HepG2 (cell line): ENCODE measurements around the gene USP36. TPM values are rescaled to one million over a fixed set of nuclear protein-coding genes. Genes with fewer than 3 reads are reported as not detected.

ENCODE experiments used
- ATAC-seq: fragments of 200-7000 bp; cut with Tn5 transposase; 3 replicates; pipeline ENCODE4 v1.9.1; 2020; ENCODE audit warnings: mild to moderate bottlenecking, moderate library complexity
- BruUV-seq: library from RNA; stranded (reverse); fragments of 400-500 nt; replicated peaks from 2 replicates; lab custom pipeline; 2021; lab: Mats Ljungman, UMichigan
- CTCF ChIA-PET: fragments of 300-600 bp; formaldehyde crosslinking; extraction: SDS; loops from one replicate; lab custom pipeline; 2021; ENCODE audit warnings: low total read pairs, inconsistent platforms, low intra/inter-chr PET ratio; lab: Yijun Ruan, JAX
- POLR2A ChIA-PET: fragments of 350-600 bp; sonication (Branson Sonifier 250); formaldehyde crosslinking; loops from one replicate; lab custom pipeline; 2020; ENCODE audit warnings: antibody characterized with exemption, inconsistent platforms; lab: Yijun Ruan, JAX
- DNase-seq: peaks from one replicate; pipeline ENCODE4 v3.0.0-alpha.2; 2015; ENCODE audit warnings: low spot score
- FAIRE-seq: peaks from 3 replicates; lab custom pipeline; 2011; peaks lifted over from hg19 to GRCh38; lab: Jason Lieb, UNC
- H2AFZ ChIP-seq: one replicate; pipeline ENCODE4 v1.6.1; 2011; ENCODE audit warnings: low read length, inconsistent platforms
- H3K27ac ChIP-seq: fragments of 300-600 bp; 3 replicates; pipeline ENCODE4 v1.8.0; 2011; ENCODE audit warnings: mixed run types, mild to moderate bottlenecking, mixed read lengths, low read length, inconsistent platforms; ENCODE audit not compliant: insufficient read depth; ENCODE audit errors: extremely low read length
- H3K27me3 ChIP-seq, 2 experiments: fragments of 200-600 bp in 1 of 2; 2 replicates in 1 of 2; 3 replicates in 1 of 2; pipeline versions ENCODE4 v1.6.0 to v1.8.0; 2011; ENCODE audit warnings: low read length in 2 of 2, mild to moderate bottlenecking in 2 of 2, moderate library complexity in 2 of 2, inconsistent platforms in 1 of 2; ENCODE audit not compliant: insufficient read depth in 2 of 2, control insufficient read depth in 1 of 2
- H3K36me3 ChIP-seq, 2 experiments: fragments of 200-600 bp in 1 of 2; replicated peaks in 1 of 2; 2 replicates in 1 of 2; 3 replicates in 1 of 2; pipeline versions ENCODE4 v1.5.1 to v1.8.0; 2011; ENCODE audit warnings: low read length in 2 of 2, inconsistent platforms in 1 of 2; ENCODE audit not compliant: insufficient read depth in 2 of 2, control insufficient read depth in 1 of 2
- H3K4me1 ChIP-seq: 2 replicates; pipeline ENCODE4 v1.5.1; 2012; ENCODE audit warnings: low read length, inconsistent platforms; ENCODE audit not compliant: insufficient read depth
- H3K4me2 ChIP-seq: 2 replicates; pipeline ENCODE4 v1.6.0; 2011; ENCODE audit warnings: low read depth, low read length, inconsistent platforms
- H3K4me3 ChIP-seq, 3 experiments: fragments of 200-600 bp in 1 of 3; sonication (generic), shearing (Covaris generic) in 1 of 3; replicated peaks in 1 of 3; 2 replicates each; pipeline ENCODE4 v1.5.1; 2011 to 2016; ENCODE audit warnings: low read length in 3 of 3, inconsistent platforms in 2 of 3, low read depth in 2 of 3, mild to moderate bottlenecking in 2 of 3, control low read depth in 1 of 3, mixed read lengths in 1 of 3; ENCODE audit not compliant: insufficient read depth in 1 of 3
- H3K79me2 ChIP-seq: one replicate; pipeline ENCODE4 v1.6.1; 2011; ENCODE audit warnings: low read length, inconsistent platforms; ENCODE audit not compliant: insufficient read depth
- H3K9ac ChIP-seq: 2 replicates; pipeline ENCODE4 v1.6.0; 2011; ENCODE audit warnings: mild to moderate bottlenecking, low read depth, low read length, inconsistent platforms; ENCODE audit not compliant: insufficient read depth
- H3K9me3 ChIP-seq: 2 replicates; pipeline ENCODE4 v1.5.1; 2012; ENCODE audit warnings: mild to moderate bottlenecking, low read length
- H4K20me1 ChIP-seq: 2 replicates; pipeline ENCODE4 v1.6.0; 2011; ENCODE audit warnings: inconsistent platforms, mild to moderate bottlenecking, low read length, moderate library complexity; ENCODE audit not compliant: insufficient read depth
- CREB3 ChIP-seq: sonication (generic); formaldehyde crosslinking; IDR thresholded peaks from 2 replicates; pipeline ENCODE4 v1.5.0; 2020; ENCODE audit warnings: missing genetic modification reagents
- KIAA2018 ChIP-seq: sonication (generic); formaldehyde crosslinking; IDR thresholded peaks from 2 replicates; pipeline ENCODE4 v1.5.0; 2020; ENCODE audit warnings: mild to moderate bottlenecking, missing genetic modification reagents, borderline replicate concordance
- LRRFIP1 ChIP-seq: sonication (generic); formaldehyde crosslinking; conservative IDR thresholded peaks from 2 replicates; pipeline ENCODE4 v1.4.0; 2020; ENCODE audit warnings: missing genetic modification reagents
- NR1H2 ChIP-seq: sonication (generic); formaldehyde crosslinking; IDR thresholded peaks from 2 replicates; pipeline ENCODE4 v1.8.1; 2022; ENCODE audit warnings: low read depth, missing genetic modification reagents, borderline replicate concordance
- PAWR ChIP-seq: sonication (generic); formaldehyde crosslinking; IDR thresholded peaks from 2 replicates; pipeline ENCODE4 v1.4.0; 2020; ENCODE audit warnings: missing genetic modification reagents, mild to moderate bottlenecking, borderline replicate concordance
- SATB2 ChIP-seq: sonication (generic); formaldehyde crosslinking; IDR thresholded peaks from 2 replicates; pipeline ENCODE4 v1.5.0; 2020; ENCODE audit warnings: missing genetic modification reagents
- SIX1 ChIP-seq: sonication (generic); formaldehyde crosslinking; IDR thresholded peaks from 2 replicates; pipeline ENCODE4 v1.4.0; 2020; ENCODE audit warnings: missing genetic modification reagents, borderline replicate concordance
- ZNF138 ChIP-seq: sonication (generic); formaldehyde crosslinking; IDR thresholded peaks from 2 replicates; pipeline ENCODE4 v1.5.0; 2020; ENCODE audit warnings: mild to moderate bottlenecking, low read depth, missing genetic modification reagents
- ZNF235 ChIP-seq: sonication (generic); formaldehyde crosslinking; IDR thresholded peaks from 2 replicates; pipeline ENCODE4 v1.8.1; 2023; ENCODE audit warnings: mild to moderate bottlenecking, missing genetic modification reagents, borderline replicate concordance
- WGBS: methylation state at CpG from one replicate; pipeline ENCODE4 v1.1.6; 2017; ENCODE audit warnings: low lambda C conversion rate; 5-methylcytosine and 5-hydroxymethylcytosine counted together
- in situ Hi-C: cut with HindIII; loops from 2 replicates; pipeline ENCODE4 v1.10.0; 2017; ENCODE audit warnings: low pct_unique_long_range_greater_than_20kb; ENCODE audit not compliant: extremely low pct_ligation_motif_present
- intact Hi-C: fragments of 100-400 bp; cut with micrococcal nuclease; formaldehyde crosslinking; loops from one replicate; pipeline ENCODE4 v1.10.0; 2022; ENCODE audit not compliant: unreplicated experiment
- polyA plus RNA-seq, 8 experiments: library from polyadenylated mRNA; depleted of rRNA in 3 of 8; stranded (reverse) in 7 of 8; unstranded in 1 of 8; fragments of >200 nt; fragmentation: Illumina TruSeq in 4 of 8; extraction: Trizol in 4 of 8; gene quantifications; 2 replicates each; pipeline versions ENCODE4 v1.2.1 to v1.2.3, GENCODE V29; 2011 to 2016; ENCODE audit warnings: low read depth in 4 of 8, missing spikeins in 1 of 8, mixed read lengths in 1 of 8; ENCODE audit not compliant: insufficient read depth in 1 of 8
- total RNA-seq, 5 experiments: library from RNA; depleted of rRNA; stranded (reverse); fragments of >200 nt; fragmentation: Illumina TruSeq; extraction: Trizol; gene quantifications; 2 replicates each; pipeline ENCODE4 v1.2.3, GENCODE V29; 2016; ENCODE audit warnings: low read depth in 1 of 5

Gene USP36
- total and polyA plus RNA-seq, 2 of the 13 experiments (the other 11 are each of a cell fraction or from before 2014, with no cell fraction given) = 29.6 to 45.9 TPM

- no peaks in the 10 kb centered on the region for H3K79me2 ChIP-seq
- no peak overlapping the region for H3K9ac ChIP-seq
- H3K27ac ChIP-seq = no peak overlapping the region
- ChIA-PET CTCF (no interaction called here), POLR2A (no interaction called here)
- in situ Hi-C loops = no loop called here
- H3K4me3 ChIP-seq = no peak overlapping the region
- no peaks in the 10 kb centered on the region; a peak in 1 of 5 replicates for H3K36me3 ChIP-seq
- DNase-seq (no peak), FAIRE-seq (no peak), ATAC-seq (no peak)
- BruUV-seq = no TSS peak
- no peak overlapping the region for H3K4me2 ChIP-seq
- H2AFZ ChIP-seq = no peak overlapping the region
- H3K4me1 ChIP-seq = peaks cover 11% of the 10 kb centered on the region
- intact Hi-C loops = no loop called here
- no peaks in the 10 kb centered on the region for H3K27me3 ChIP-seq
- H4K20me1 ChIP-seq = no peaks in the 10 kb centered on the region
- H3K9me3 ChIP-seq = no peaks in the 10 kb centered on the region
- WGBS = 84% methylated on average over 7 of the region's 8 CpGs
- TF ChIP-seq SIX1 (CRISPR knock-in tag) (no peak), LRRFIP1 (CRISPR knock-in tag) (no peak), KIAA2018 (CRISPR knock-in tag) (no peak), SATB2 (CRISPR knock-in tag) (no peak), CREB3 (CRISPR knock-in tag) (no peak), PAWR (no peak), NR1H2 (CRISPR knock-in tag) (no peak), ZNF138 (no peak), ZNF235 (no peak)
Measured at GRCh38 chr17:78889531-78889930, 48.9 kb upstream of the USP36 start.
